Nephron progenitor cell (in vitro differentiated cells): ENCODE results near the gene IL36RN.

Experiments
- DNase-seq: peaks from one replicate; pipeline ENCODE4 v3.0.0; 2021
- H3K27ac Mint-ChIP-seq: 2 replicates; pipeline ENCODE4 v1.8.0; 2021; ENCODE audit warnings: mild to moderate bottlenecking, moderate library complexity, mixed read lengths
- H3K27me3 Mint-ChIP-seq: 2 replicates; pipeline ENCODE4 v1.8.0; 2021; ENCODE audit warnings: mild to moderate bottlenecking, low read depth, mixed read lengths; ENCODE audit not compliant: poor library complexity
- H3K36me3 Mint-ChIP-seq: 2 replicates; pipeline ENCODE4 v1.8.0; 2021; ENCODE audit warnings: low read depth, mixed read lengths
- H3K4me1 Mint-ChIP-seq: 2 replicates; pipeline ENCODE4 v1.8.0; 2021; ENCODE audit warnings: mixed read lengths
- H3K4me3 Mint-ChIP-seq: 2 replicates; pipeline ENCODE4 v1.8.0; 2021; ENCODE audit warnings: mild to moderate bottlenecking, moderate library complexity, mixed read lengths
- H3K9me3 Mint-ChIP-seq: 2 replicates; pipeline ENCODE4 v1.8.0; 2021; ENCODE audit warnings: mild to moderate bottlenecking, moderate library complexity, mixed read lengths
- CTCF ChIP-seq: fragments of 200-600 bp; sonication (generic); IDR thresholded peaks from 2 replicates; pipeline ENCODE4 v1.5.0; 2021; ENCODE audit warnings: antibody characterized with exemption

The IL36RN gene

GRCh38 chr2:113036763-113037162 is 22.2 kb upstream of the IL36RN start:
- H3K27ac Mint-ChIP-seq: no peak overlapping the region
- H3K27me3 Mint-ChIP-seq: peaks cover 33% of the 10 kb centered on the region
- no peak for TF ChIP-seq CTCF
- no peak overlapping the region for H3K4me3 Mint-ChIP-seq
- no peaks in the 10 kb centered on the region for H3K36me3 Mint-ChIP-seq
- no peaks in the 10 kb centered on the region for H3K4me1 Mint-ChIP-seq
- no peaks in the 10 kb centered on the region for H3K9me3 Mint-ChIP-seq
- DNase-seq: no peak

DNA sequence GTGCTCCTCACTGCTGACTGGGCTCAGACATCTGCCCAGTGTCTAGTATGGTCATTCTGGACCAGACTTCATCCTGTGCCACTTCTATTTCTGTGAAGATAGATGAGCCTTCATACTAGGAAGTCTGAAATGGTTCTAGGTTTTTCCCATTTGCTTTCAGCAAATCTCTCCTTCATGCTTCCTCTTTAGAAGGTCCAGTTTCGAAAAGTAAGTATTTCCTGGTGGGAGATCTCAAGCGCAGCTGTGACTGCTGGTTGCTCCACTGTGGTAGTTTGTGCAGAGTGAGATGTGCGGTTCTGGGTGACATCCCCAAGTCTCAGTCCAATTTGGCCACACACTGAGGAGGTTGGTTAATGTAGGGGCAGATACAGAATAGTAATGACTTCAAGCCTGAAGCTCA is 20.7 kb upstream of the IL36RN start:
- Mint-ChIP-seq H3K4me1 (no peaks in the 10 kb centered on the region), H3K4me3 (no peak overlapping the region), H3K27me3 (peaks cover 34% of the 10 kb centered on the region), H3K36me3 (no peaks in the 10 kb centered on the region), H3K27ac (no peak overlapping the region), H3K9me3 (no peaks in the 10 kb centered on the region)
- no peak for TF ChIP-seq CTCF
- DNase-seq: no peak

GRCh38 chr2:113039158-113039557 is 19.8 kb upstream of the IL36RN start:
- Mint-ChIP-seq H3K4me1 (no peaks in the 10 kb centered on the region), H3K4me3 (no peak overlapping the region), H3K9me3 (no peaks in the 10 kb centered on the region), H3K27me3 (peaks cover 38% of the 10 kb centered on the region), H3K36me3 (no peaks in the 10 kb centered on the region), H3K27ac (no peak overlapping the region)
- no peak for DNase-seq
- no peak for TF ChIP-seq CTCF

DNA sequence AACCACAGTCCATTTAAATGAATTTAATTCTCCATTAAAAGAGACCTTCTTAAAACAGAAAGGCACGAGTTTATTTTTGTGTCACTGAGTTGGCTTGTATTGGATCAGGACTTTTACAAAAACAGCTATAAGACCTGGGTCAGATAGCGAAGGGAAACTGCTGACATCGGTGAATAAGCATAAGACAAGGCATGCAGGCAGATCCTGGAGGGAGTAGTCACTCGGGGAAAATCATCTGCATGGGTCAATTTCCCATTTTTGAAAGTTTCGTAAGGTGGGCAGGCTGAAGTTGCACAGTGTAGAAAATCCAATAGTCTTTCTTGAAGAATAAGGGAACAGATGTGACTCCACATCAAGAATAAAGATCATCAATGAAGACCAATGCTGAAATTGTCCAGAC is 19.3 kb upstream of the IL36RN start:
- H3K36me3 Mint-ChIP-seq: no peaks in the 10 kb centered on the region
- no peak overlapping the region for H3K4me3 Mint-ChIP-seq
- DNase-seq: no peak
- H3K4me1 Mint-ChIP-seq: no peaks in the 10 kb centered on the region
- peaks cover 38% of the 10 kb centered on the region for H3K27me3 Mint-ChIP-seq
- no peak overlapping the region for H3K27ac Mint-ChIP-seq
- H3K9me3 Mint-ChIP-seq: no peaks in the 10 kb centered on the region
- TF ChIP-seq CTCF: no peak

DNA sequence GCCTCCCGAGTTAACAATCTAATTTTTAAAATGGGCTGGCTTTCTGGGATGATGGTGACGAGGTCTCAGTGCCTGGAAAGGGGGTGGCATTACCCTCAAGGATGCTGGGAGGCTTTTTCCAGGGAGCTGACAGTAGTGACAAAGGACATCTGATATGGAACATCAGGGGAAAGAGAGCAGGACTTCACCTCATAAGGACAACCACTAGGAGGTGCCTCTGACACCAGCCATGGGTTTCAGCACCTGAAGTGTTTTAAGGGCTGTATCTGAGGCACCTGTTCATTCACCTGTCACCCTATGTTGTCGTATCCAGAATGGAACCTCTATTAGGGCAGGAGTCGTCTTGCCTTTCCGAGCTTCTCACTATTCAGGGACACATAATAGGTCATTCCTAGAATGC is 17.1 kb upstream of the IL36RN start:
- no peak overlapping the region for H3K4me3 Mint-ChIP-seq
- peaks cover 41% of the 10 kb centered on the region for H3K27me3 Mint-ChIP-seq
- no peak for TF ChIP-seq CTCF
- H3K36me3 Mint-ChIP-seq: no peaks in the 10 kb centered on the region
- no peak overlapping the region for H3K27ac Mint-ChIP-seq
- DNase-seq: no peak
- H3K9me3 Mint-ChIP-seq: peaks cover 11% of the 10 kb centered on the region
- H3K4me1 Mint-ChIP-seq: no peaks in the 10 kb centered on the region

- Mint-ChIP-seq H3K36me3 (no peaks in the 10 kb centered on the region), H3K27me3 (peaks cover 36% of the 10 kb centered on the region), H3K4me1 (no peaks in the 10 kb centered on the region), H3K4me3 (no peak overlapping the region), H3K9me3 (peaks cover 26% of the 10 kb centered on the region), H3K27ac (no peak overlapping the region)
- DNase-seq: no peak
- no peak for TF ChIP-seq CTCF
Observed at GRCh38 chr2:113046465-113046864, 12.5 kb upstream of the IL36RN start.
